Hepatocyte (in vitro differentiated cells): ENCODE measurements around the gene NR3C2. TPM values are rescaled to one million over a fixed set of nuclear protein-coding genes. Genes with fewer than 3 reads are reported as not detected.

Source experiments
- DNase-seq: peaks from one replicate; pipeline ENCODE4 v3.0.0-alpha.2; 2016; ENCODE audit warnings: low spot score
- H2AFZ ChIP-seq: fragments of 200-600 bp; sonication (generic); 2 replicates; pipeline ENCODE4 v1.6.0; 2016; ENCODE audit warnings: antibody characterized with exemption, mild to moderate bottlenecking
- H3K27ac ChIP-seq: fragments of 200-600 bp; sonication (generic); 2 replicates; pipeline ENCODE4 v1.5.1; 2016; ENCODE audit warnings: mild to moderate bottlenecking
- H3K27me3 ChIP-seq: fragments of 200-600 bp; sonication (generic); 2 replicates; pipeline ENCODE4 v1.6.1; 2016
- H3K36me3 ChIP-seq: fragments of 200-600 bp; sonication (generic); replicated peaks from 2 replicates; pipeline ENCODE4 v1.5.1; 2016; ENCODE audit warnings: low read depth; ENCODE audit not compliant: insufficient read depth
- H3K4me1 ChIP-seq: fragments of 200-600 bp; sonication (generic); 2 replicates; pipeline ENCODE4 v1.5.1; 2016; ENCODE audit warnings: mild to moderate bottlenecking, moderate library complexity; ENCODE audit not compliant: insufficient read depth
- H3K4me2 ChIP-seq: fragments of 200-600 bp; sonication (generic); 2 replicates; pipeline ENCODE4 v1.6.0; 2016
- H3K4me3 ChIP-seq: fragments of 200-600 bp; sonication (generic); 2 replicates; pipeline ENCODE4 v1.5.1; 2016; ENCODE audit warnings: mild to moderate bottlenecking
- H3K79me2 ChIP-seq: fragments of 200-600 bp; sonication (generic); 2 replicates; pipeline ENCODE4 v1.6.0; 2017; ENCODE audit warnings: mild to moderate bottlenecking
- H3K9me2 ChIP-seq: fragments of 200-600 bp; sonication (generic); replicated peaks from 2 replicates; pipeline ENCODE4 v1.6.0; 2017; ENCODE audit warnings: mild to moderate bottlenecking; ENCODE audit not compliant: insufficient read depth
- H3K9me3 ChIP-seq: fragments of 200-600 bp; sonication (generic); 2 replicates; pipeline ENCODE4 v1.5.1; 2016; ENCODE audit warnings: low read depth, mild to moderate bottlenecking
- H4K20me1 ChIP-seq: fragments of 200-600 bp; sonication (generic); 2 replicates; pipeline ENCODE4 v1.6.0; 2016; ENCODE audit warnings: mild to moderate bottlenecking; ENCODE audit not compliant: insufficient read depth, poor library complexity, severe bottlenecking
- EZH2 ChIP-seq: fragments of 200-600 bp; sonication (generic); IDR thresholded peaks from 2 replicates; pipeline ENCODE4 v1.6.1; 2016; ENCODE audit warnings: antibody characterized with exemption, mild to moderate bottlenecking, borderline replicate concordance
- EZH2phosphoT487 ChIP-seq: fragments of 200-600 bp; sonication (generic); IDR thresholded peaks from one replicate; pipeline ENCODE4 v1.6.1; 2018; ENCODE audit warnings: antibody characterized with exemption, mild to moderate bottlenecking, low read depth, moderate library complexity; ENCODE audit not compliant: unreplicated experiment, severe bottlenecking
- WGBS: methylation state at CpG from one replicate; pipeline ENCODE4 v1.1.6; 2016; ENCODE audit warnings: low lambda C conversion rate; ENCODE audit errors: missing lambda C conversion rate; 5-methylcytosine and 5-hydroxymethylcytosine counted together
- polyA plus RNA-seq: library from polyadenylated mRNA; unstranded; fragments of >200 nt; fragmentation: Nextera tagmentation; extraction: Ambion mirVana; gene quantifications from 2 replicates; pipeline ENCODE4 v1.2.1, GENCODE V29; 2016
- total RNA-seq: library from RNA; depleted of rRNA; stranded (reverse); fragments of >200 nt; gene quantifications from 2 replicates; pipeline ENCODE4 v1.2.3, GENCODE V29; 2014
- TF ChIP-seq, protein P1 (sequence below): fragments of 200-600 bp; sonication (generic); IDR thresholded peaks from 2 replicates; pipeline ENCODE4 v1.5.1; 2016; ENCODE audit warnings: antibody characterized with exemption, mild to moderate bottlenecking; ENCODE audit not compliant: poor library complexity

NR3C2 gene
- total and polyA plus RNA-seq, 2 experiments from 2014 or later: 2.3 to 7.1 TPM

DNA sequence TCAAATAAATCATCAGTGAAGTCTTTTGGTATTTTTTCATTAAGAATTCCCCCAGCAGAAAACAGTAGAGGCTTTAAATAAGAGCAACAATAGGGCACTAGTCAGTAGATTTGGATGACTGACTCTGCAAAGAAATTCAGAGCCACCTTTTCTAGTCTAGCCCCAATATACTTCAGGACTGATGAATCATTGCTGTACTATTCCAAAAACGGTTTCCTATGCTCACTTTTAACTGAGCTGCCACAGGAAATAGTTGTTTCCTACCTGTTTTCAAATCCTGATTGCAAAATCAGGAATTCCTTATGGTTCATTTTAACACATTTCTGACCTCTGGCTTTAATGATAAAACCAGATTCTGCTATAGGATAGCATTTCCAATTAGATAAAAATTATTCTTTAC is 171.6 kb downstream of the NR3C2 start:
- no peaks in the 10 kb centered on the region for H3K36me3 ChIP-seq
- H3K4me2 ChIP-seq: no peak overlapping the region
- no peak overlapping the region for H3K4me3 ChIP-seq
- H3K9me3 ChIP-seq: no peaks in the 10 kb centered on the region
- no peaks in the 10 kb centered on the region for H3K27me3 ChIP-seq
- H2AFZ ChIP-seq: no peak overlapping the region
- H3K79me2 ChIP-seq: no peaks in the 10 kb centered on the region
- TF ChIP-seq, protein P1, sequence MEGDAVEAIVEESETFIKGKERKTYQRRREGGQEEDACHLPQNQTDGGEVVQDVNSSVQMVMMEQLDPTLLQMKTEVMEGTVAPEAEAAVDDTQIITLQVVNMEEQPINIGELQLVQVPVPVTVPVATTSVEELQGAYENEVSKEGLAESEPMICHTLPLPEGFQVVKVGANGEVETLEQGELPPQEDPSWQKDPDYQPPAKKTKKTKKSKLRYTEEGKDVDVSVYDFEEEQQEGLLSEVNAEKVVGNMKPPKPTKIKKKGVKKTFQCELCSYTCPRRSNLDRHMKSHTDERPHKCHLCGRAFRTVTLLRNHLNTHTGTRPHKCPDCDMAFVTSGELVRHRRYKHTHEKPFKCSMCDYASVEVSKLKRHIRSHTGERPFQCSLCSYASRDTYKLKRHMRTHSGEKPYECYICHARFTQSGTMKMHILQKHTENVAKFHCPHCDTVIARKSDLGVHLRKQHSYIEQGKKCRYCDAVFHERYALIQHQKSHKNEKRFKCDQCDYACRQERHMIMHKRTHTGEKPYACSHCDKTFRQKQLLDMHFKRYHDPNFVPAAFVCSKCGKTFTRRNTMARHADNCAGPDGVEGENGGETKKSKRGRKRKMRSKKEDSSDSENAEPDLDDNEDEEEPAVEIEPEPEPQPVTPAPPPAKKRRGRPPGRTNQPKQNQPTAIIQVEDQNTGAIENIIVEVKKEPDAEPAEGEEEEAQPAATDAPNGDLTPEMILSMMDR: no peak
- TF ChIP-seq EZH2 (no peak), EZH2phosphoT487 (no peak)
- WGBS: 60% methylated on average over 1 of the region's 1 CpG
- no peaks in the 10 kb centered on the region for H3K4me1 ChIP-seq
- no peak overlapping the region for H3K27ac ChIP-seq
- no peak for DNase-seq
- H4K20me1 ChIP-seq: no peaks in the 10 kb centered on the region
- no peaks in the 10 kb centered on the region for H3K9me2 ChIP-seq

DNA sequence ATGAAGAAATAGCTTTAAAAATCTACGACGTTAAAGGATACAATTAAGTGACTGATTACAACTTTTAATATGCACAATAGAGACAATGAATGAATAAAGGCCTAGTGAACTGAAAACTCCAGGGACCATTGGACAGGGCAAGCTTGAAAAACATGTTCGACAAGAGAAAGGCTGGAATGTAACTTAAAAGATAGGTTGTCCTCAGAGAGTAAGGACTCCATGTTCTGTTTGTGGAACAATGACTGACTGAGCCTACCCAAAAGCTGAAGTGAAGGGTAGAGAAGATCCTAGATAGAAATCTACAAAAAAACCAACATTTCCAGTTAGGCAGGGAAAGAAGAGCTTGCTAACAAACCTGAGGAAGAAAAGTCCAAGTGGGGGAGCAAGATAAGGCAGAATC is 173.4 kb downstream of the NR3C2 start:
- Histone ChIP-seq H3K27ac (no peak overlapping the region), H3K27me3 (no peaks in the 10 kb centered on the region), H2AFZ (no peak overlapping the region), H3K79me2 (no peaks in the 10 kb centered on the region), H3K9me3 (no peaks in the 10 kb centered on the region), H3K9me2 (no peaks in the 10 kb centered on the region), H3K4me3 (no peak overlapping the region), H3K4me1 (no peaks in the 10 kb centered on the region), H4K20me1 (no peaks in the 10 kb centered on the region), H3K36me3 (no peaks in the 10 kb centered on the region), H3K4me2 (no peak overlapping the region)
- 96% methylated on average over 3 of the region's 3 CpGs for WGBS
- no peak for DNase-seq
- TF ChIP-seq EZH2phosphoT487 (no peak), EZH2 (no peak)
- TF ChIP-seq, protein P1: no peak

DNA sequence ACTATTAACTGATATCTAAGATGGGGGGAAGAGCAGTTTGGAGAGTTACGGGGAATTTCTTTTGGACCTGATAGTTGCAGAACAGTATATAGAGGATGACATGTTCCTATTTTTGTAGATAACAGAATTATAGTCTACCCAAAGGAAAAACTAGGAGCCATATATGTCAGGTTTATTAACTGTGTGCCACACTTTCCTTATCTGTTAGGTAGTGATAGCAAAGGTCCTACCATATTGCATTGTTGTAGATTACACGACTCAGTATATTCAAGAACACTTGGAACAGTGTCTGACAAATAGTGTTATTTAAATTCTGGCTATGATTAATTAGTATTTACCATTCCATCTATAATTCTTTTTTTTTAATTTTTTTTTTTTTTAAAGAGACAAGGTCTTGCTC is 175.3 kb downstream of the NR3C2 start:
- Histone ChIP-seq H4K20me1 (no peaks in the 10 kb centered on the region), H3K4me1 (peaks cover under 1% of the 10 kb centered on the region), H3K79me2 (no peaks in the 10 kb centered on the region), H3K27me3 (no peaks in the 10 kb centered on the region), H3K36me3 (no peaks in the 10 kb centered on the region), H3K4me2 (no peak overlapping the region), H3K4me3 (no peak overlapping the region), H2AFZ (no peak overlapping the region), H3K9me3 (no peaks in the 10 kb centered on the region), H3K9me2 (no peaks in the 10 kb centered on the region), H3K27ac (no peak overlapping the region)
- TF ChIP-seq, protein P1: no peak
- TF ChIP-seq EZH2phosphoT487 (no peak), EZH2 (no peak)
- WGBS: 64% methylated on average over 2 of the region's 2 CpGs
- no peak for DNase-seq

DNA sequence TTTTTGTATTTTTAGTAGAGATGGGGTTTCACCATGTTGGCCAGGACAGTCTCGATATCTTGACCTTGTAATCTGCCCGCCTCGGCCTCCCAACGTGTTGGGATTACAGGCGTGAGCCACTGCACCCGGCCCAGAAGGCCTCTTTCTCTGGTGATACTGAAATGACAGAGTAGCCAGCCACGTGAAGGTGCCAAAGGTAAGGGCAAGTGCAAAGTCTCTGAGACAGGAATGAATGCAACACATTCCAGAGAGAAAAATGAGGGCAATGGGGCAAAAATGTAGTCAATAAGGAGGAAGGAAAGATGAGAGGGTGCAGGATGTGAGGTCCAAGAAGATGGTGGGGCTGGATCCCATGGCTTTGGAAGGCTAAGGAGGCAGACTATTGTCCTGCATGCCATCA is 176.0 kb downstream of the NR3C2 start:
- H3K36me3 ChIP-seq: no peaks in the 10 kb centered on the region
- peaks cover 7% of the 10 kb centered on the region for H3K4me1 ChIP-seq
- WGBS: 87% methylated on average over 7 of the region's 7 CpGs
- no peaks in the 10 kb centered on the region for H3K79me2 ChIP-seq
- no peaks in the 10 kb centered on the region for H3K27me3 ChIP-seq
- no peaks in the 10 kb centered on the region for H3K9me2 ChIP-seq
- no peaks in the 10 kb centered on the region for H4K20me1 ChIP-seq
- H3K4me2 ChIP-seq: no peak overlapping the region
- H3K9me3 ChIP-seq: no peaks in the 10 kb centered on the region
- H3K4me3 ChIP-seq: no peak overlapping the region
- DNase-seq: no peak
- TF ChIP-seq EZH2 (no peak), EZH2phosphoT487 (no peak)
- TF ChIP-seq, protein P1: no peak
- no peak overlapping the region for H2AFZ ChIP-seq
- H3K27ac ChIP-seq: peak overlapping the region; percentile 18
